Measurements from ENCODE around the gene TBC1D21.

- TF ChIP-seq CTCF (IDR thresholded peaks at IDR 0.05) (no peak), POLR2A (IDR thresholded peaks at IDR 0.05) (no peak)
These were observed 36.3 kb downstream of the TBC1D21 start for GRCh38 chr15:73909651-73910050.

All from right lobe of liver (tissue), 4 donors.